Stimulated activated naive CD4-positive, alpha-beta T cell (primary cell): Measurements from ENCODE around the gene CORO2A.

Experiments used
- DNase-seq, 6 experiments: peaks; one replicate each; lab custom pipeline; 2025; lab: John Stamatoyannopoulos, UW

CORO2A gene

DNA sequence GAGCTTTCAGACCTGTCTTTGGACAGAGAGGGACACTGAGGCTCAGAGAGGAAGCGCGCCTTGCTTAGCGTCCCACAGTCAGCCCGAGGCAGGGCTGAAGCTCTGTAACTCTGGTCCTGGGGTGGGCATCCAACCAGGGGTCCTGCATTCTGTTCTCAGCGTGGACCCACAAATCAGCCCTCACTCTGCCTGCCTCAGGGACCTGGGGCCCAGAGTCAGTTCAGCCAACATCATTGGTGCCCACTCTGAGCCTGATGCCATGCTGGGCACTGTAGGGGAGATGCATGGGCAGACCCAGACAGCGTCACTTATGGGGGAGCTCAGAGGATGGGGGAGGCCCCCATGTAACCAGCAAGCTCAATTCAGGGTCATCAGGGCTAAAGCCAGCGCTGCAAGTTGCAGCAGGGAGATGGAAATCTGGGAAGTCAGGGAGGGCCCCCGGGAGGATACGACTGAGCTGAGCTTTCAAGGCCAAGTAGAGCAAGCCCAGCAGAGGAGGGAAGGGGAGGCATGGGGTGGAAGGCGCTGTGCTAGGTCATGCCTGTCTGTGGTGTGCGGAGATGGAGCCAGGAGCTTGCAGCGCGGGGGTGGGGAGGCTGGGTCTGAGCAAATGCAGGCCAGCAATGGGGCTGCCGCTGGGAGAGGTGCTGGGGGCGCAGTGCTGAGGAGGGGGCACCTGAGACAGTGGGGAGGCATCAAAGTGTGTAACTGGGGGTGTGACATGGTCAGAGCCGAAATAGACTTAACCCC lies 21.1 kb downstream of the CORO2A start:
- DNase-seq = no peak

DNA sequence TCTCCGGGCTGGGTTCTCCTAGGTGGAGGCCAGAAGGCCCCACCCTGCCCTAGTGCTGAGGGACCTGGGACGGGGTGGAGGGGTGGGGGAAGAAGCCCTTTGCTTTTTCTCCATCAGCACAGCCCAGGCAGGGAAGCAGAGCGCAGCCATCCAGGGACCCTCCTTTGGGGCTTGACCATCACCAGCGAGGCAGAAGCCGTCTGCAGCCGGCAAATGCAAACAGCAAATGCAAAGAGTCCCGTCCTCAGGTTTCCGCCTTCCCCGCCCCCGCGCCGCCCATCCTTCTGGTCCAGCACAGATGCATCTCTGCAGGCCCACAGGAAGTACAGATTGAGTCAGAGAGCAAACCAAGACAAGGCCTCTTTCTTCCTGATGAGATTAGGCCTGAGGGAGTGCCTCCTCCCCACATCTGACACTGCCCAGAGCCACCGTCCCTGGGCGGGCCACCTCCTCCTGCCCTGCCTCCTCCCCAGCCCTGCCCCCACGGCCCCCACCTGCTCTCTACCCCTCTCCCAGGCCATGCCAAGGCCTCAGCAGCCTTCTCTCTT lies 23.4 kb downstream of the CORO2A start:
- DNase-seq = no peak

DNA sequence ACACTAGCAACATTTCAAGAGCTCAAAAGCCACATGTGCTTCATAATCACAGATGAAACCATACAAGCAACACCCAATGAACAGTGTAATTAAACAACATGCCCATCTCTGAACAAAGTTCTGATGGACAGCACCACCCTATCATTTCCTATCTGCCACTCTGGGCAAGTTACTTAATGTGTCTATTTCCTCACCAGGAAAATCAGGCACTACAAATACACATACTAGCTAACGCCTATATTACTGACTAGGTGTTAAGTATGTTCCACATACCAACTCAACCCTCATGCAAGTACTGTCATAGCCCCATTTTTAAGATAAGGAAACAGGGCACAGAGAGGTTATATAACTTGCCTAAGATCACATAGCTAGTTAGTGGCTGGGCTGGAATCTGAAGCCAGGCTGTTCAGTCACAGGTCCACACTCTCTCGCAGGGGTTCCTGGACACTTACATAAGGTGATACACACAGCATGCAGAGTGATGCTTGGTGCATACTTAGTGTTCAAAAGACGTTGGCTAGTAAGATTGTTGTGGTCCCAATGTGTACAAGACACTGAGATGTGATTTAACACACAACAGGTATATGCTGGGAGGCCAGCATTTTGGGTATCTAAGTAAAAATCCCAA lies 24.2 kb downstream of the CORO2A start:
- no peak for DNase-seq

DNA sequence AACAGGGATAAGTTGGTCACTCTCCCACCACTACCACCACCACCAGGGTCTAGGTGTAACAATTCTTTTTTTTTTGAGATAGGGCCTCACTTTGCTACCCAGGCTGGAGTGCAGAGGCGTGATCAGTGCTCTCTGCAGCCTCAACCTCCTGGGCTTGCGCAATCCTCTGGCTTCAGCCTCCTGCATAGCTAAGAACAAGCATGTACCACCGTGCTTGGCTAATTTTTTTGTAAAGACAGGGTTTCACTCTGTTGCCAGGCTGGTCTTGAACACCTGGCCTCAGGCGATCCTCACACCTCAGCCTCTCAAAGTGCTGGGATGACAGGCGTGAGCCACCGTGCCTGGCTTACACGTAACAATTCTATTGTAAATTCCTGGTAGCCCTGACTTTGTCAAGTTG lies 27.5 kb downstream of the CORO2A start:
- DNase-seq = no peak

DNA sequence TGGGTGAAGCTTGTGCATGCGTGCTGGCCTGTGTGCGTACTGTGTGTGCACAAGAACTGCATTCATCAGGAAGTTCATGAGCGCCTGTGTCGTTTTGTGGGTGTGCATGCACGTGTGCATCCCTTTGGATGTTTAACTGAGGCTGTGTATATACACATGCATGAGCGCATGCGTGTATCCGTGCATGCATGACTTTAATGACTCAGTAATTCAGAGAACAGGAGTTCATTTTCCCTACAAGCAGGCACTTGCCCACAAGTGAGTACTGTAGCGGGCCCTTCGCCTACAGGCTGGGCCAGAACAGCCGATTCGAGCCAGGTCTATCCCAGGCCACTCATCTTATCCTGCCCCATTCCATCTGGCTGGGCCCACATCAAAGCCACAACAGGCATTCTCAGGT lies 29.8 kb downstream of the CORO2A start:
- no peak for DNase-seq

DNA sequence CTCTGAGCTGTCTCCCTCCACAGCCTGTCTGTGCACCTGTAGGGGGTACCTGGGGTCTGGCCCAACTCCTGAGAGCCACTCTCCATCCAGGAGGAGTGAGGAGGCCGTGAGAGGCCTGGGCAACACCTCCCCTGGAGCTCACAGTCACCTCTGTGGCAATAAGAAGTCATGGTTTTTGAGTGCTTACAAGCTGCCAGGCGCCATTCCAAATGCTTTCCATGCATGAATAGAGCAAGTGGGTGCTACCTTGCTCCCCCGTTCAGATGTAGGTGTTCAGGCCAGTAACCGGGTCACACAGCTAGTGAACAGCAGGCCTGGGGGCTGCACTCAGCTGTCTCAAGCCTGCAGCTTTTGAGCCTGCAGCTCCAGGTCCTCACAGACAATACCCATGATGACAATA lies 30.6 kb downstream of the CORO2A start:
- no peak for DNase-seq

DNA sequence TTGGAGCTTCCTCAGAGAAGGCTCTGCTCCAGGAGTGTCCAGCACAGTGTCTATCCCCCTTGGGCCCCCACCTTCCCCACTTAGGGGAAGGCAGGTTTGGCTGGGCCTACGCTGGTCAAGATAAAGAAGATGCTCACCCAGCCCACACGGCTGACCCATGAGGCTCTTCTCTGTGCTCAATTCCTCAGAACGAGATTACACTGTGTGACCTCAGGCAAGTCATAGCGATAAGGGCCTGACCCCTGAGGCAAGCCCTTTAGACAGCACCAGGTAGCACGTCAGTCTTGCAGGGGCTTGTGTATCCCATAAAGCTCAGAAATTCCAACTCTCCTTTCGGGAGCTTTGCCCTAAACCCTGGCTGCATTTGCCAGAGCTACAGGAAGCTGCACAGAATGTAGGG lies 32.6 kb downstream of the CORO2A start:
- DNase-seq = no peak

DNA sequence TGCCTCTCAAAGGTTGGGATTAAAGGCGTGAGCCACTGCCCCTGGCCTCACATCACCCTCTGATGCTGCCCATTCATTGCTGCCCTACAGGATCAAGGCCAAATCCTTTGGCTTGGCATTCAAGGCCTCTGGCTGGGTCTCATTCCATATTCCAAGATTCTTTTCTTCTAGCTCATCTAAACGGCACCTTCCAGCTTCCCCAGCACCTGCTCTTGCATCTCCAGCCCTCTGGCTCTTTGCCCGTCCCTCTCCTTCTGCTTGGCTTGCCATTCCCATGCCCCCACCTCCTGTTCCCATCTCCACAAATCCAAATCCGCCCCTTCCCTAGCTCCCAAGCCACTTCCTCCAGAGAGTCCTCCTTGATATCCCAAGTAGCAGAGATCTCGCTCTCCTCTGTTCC lies 33.1 kb downstream of the CORO2A start:
- no peak for DNase-seq

DNA sequence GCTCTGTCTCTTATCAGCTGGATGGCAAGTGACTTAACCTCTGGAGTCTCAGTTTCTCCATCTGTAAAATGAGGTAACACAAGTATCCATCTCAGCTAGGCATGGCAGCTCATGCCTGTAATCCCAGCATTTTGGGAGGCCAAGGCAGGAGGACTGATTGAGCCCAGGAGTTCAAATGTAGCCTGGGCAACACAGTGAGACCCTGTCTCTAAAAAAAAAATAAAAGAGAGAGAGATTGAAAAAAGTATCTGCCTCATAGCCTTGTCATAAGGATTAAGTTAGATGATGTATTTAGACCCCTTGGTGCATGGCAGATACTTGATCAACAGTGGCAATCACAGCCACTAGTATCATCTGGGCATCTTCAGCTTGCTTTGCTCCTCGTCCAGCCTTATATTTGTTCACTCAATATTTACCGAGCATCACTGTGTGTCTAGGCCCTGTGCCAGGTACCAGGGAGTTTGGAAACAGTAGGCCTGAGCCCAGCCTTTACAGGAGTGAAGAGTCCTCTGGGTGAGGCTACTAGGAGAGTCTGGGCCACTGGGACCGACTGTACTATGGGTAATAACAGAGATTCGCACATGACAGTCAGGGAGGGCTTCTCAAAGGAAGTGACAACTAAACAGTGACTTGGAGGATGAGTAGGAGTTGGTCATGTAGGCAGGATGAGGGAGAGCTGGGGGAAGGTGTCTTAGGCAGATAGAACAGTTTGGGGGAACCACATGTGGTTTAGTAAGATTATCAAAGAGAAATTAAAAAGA lies 34.2 kb downstream of the CORO2A start:
- DNase-seq = no peak

DNA sequence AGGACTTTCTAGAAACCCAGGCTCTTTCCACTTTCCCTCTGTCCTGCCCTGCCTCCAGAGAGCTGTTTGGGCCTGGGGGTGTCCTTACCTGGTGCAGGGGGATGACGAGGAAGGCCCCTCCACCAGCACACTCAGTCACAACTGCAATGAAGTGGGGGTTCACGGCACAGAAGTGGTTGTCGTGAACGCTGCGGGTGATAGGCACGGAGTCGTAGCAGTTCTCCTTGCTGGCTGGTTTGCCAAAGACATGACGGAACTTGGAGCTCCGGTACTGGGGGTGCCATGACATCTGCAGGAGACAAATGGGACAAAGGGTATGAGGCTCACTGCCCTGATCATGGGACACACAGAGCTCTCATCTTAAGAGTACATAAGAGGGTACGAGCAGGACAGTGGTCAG lies 35.1 kb downstream of the CORO2A start:
- DNase-seq = no peak

DNA sequence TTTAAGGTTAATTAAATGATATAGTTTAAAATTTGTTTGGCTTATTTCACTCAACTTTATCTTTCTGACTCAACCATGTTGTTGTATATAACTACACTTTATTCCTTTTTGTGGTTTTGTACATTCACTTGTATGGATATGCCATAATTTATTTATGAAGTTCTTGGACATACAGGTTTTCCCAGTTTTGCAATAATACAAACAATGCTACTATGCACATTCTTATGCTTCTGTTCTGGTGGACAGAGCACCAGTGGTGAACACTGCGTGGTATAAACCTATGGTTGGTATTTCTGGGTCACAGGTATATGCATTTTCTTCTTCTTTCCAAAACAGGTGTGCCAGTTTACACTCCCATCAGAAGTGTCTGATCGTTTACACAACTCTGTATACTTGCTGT lies 37.8 kb downstream of the CORO2A start:
- DNase-seq = no peak

DNA sequence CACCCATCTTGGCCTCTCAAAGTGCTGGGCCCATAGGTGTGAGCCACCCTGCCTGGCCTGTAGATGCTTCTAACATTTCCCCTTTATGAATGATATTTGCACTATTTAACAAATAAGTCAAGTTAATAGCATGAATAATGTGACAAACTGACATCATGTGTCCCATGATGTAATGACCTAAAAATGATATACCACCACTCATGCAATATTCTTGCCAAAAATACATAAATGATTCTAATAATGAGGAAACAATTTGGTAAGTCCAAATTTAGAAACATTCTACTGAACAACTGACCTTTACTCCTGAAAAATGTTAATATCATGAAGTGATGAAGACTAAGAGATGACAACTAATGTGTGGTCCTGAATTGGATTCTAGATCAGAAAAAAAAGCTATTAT lies 39.9 kb downstream of the CORO2A start:
- no peak for DNase-seq

DNA sequence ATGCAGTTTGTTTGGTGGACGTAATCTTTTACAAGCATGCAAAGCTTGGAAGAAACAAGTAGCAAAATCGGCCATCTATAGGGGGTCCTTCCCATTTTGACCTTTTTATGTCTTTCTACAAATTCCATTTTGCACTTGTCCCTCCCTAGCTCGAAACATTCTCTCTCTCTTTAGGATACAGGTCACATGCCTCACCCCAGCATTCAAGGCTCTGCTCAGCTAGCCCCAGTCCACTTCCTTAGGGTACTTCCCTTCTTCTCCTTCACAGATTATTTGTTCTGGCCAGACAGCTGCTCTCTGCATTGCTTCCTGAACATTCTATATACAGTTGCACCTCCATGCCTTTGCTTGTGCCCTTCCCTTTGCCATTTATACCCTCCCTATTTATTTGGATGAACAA lies 41.7 kb downstream of the CORO2A start:
- DNase-seq = no peak

DNA sequence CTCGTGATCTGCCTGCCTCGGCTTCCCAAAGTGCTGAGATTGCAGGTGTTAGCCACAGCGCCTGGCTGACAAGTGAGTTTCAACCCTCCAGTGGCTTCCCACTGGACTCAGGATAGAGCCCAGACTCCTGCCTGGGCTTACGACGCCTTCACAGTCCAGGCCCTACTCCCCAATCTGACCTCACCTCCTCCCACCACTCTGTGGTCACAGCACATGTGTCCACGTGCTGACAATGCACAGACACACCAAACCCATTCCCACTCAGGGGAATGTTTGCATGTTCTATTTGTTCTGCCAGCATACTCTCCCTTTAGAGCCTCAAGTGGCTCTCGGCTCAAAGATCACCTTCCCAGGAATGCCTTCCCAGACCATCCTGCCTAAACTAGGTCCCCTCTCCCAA lies 42.3 kb downstream of the CORO2A start:
- DNase-seq = no peak

DNA sequence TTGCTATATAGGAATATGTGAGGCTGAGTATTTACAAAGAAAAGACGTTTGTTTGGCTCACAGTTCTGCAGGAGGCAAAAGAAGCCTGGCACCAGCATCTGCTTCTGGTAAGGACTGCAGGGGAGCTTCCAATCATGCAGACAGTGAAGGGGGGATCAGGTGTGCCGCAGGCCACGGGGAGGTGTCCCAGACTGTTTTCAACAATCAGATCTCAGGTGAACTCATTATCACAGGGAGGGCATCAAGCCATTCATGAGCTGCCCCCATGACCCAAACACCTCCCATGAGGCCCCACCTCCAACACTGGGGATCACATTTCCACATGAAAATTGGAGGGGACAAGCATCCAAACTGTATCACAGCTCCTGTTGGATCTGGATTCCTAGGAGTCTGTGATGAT lies 43.0 kb downstream of the CORO2A start:
- no peak for DNase-seq

DNA sequence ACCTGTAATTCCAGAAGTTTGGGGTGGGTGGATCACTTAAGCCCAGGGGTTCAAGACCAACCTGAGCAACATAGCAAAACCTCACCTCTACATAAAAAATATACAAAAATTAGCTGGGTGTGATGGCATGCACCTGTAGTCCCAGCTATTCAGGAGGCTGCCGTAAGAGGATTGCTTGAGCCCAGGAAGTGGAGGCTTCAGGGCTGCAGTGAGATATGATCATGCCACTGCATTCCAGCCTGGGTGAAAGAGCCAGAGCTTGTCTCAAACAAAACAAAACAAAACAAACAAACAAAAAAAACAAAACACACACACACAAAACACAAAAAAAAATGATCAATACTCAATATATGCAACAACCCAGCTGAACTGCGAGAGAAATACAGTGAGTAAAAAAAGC lies 44.0 kb downstream of the CORO2A start:
- DNase-seq = no peak

DNA sequence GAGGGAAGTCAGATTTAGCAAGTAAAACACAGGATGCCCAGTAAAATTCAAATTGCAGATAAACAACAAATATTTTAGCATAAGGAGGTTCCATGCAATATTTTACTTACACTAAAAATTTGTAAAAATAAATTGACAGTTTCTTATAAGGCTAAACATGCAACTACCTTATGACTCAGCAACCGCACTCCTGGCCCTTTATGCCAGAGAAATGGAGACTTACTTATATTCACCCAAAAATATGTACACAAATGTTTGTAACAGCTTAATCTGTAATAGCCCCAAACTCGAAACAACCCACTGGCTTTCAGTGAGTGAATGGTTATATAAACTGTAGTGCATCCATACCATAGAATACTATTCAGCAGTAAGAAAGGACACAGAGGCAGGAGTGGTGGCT lies 44.9 kb downstream of the CORO2A start:
- DNase-seq = no peak

DNA sequence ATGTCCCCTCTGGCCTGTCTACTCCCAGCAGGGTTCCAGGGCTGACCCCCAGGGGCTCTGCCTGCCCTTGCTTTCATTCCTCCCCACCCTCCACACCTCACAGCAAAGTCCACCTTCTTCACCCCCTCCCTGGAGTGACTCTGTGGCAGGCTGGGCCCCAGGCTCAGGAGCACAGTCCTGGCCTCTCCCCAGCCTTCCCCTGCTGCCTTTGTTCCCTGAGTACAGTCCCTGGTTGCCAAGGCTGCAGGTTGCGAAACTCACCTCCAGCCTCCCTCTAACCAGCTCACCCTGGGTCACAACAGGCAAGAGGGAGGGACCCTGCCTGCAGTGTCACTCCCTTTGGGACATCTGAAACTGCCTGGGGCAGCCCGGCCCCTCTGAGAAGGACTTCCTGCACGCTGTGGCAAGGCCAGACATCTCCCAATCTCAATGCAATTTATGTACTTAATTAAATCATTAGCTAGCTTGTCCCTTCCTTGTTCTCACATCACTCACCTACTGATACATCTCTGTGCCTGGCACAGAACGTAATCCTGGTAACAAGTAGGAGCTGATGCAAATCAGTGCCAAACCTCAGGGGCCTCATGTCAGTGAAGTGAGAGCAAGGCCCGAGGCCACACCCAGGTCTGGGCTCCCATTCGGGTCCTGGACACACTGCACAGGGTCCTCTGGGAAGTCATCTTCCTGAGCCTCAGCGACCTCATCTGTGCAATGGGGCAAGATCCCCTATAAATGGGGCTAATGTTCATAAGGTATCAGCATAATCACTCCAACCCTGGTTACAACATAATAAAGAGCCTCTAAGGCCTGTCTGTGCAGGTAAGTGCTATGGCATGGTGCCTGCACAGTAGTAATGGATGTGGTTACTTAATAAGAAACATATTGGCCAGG lies 46.1 kb downstream of the CORO2A start:
- no peak for DNase-seq

DNA sequence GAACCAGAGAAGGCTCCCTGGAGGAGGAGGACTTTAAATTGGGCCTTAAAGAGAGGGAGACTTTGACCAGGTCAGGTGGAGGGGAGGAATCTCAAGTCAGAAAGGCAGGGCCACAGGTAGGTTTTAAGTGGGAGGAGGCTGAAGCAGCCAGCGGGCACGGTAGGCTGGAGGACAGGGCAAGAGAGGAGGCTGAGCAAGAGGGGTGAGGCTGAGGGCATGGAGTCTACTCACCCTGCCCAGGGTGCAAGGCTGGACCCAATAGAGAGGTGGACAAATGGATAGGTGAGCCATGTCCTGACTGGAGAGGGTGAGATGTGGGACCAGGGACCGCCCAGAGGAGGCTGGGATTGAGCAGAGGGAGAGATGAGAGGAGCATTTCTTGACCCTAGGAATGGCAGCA lies 47.8 kb downstream of the CORO2A start:
- no peak for DNase-seq

DNA sequence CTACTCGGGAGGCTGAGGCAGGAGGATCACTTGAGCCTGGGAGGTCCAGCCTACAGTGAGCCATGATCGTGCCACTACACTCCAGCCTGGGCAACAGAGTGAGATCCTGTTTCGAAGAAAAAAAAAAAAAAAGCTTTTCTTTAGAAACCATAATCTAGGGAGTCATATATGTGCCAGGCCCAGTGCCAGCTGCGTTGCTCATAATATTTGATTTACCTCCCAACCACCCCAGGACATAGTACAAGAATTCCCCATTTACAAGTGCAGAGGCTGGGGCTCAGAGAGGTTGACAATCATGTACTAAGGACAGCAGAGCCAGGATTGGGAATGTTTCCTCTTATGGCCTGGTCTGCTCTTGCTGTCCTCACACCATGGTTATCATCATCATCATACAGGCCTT lies 48.4 kb downstream of the CORO2A start:
- DNase-seq = no peak

DNA sequence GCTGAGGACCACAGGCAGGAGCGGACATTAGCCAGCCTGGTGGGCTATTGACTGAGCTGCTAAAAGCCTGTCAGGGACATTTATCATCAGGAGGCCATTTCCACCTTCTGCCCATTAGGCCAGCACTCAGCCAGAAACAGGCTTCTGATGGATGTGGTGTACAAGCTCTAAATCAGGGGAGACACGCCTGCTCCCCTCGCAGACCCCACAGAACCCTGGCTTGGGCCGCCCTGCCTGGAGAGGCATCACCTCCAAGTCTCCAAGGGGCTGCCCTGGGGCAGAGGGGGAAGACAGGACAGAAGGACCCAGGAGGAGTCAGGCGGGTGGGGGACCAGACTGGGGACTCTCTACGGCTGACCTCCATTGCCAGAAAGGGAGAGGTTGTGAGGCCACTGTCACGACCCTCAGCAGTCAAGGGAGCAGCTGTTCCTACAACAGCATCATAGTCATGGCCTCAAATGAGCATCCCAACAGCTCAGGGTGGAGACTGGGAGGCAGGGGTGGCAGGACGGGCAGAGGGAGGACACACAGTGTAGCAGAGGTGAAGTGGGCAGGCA lies 49.4 kb downstream of the CORO2A start:
- DNase-seq = no peak
